DOHH2 (cell line): ENCODE results near the gene CBLL1.

Experiments
- H3F3A ChIP-seq: fragments of 200-600 bp; sonication (generic), shearing (Covaris generic); 2 replicates; pipeline ENCODE4 v1.6.0; 2016; ENCODE audit warnings: antibody characterized with exemption, mild to moderate bottlenecking; ENCODE audit not compliant: control insufficient read depth, insufficient read depth
- H3K27ac ChIP-seq: fragments of 200-600 bp; sonication (generic); 2 replicates; pipeline ENCODE4 v1.5.1; 2014; ENCODE audit warnings: low read depth, mild to moderate bottlenecking, low read length, moderate library complexity
- H3K27me3 ChIP-seq: fragments of 200-600 bp; sonication (generic); 2 replicates; pipeline ENCODE4 v1.6.1; 2014; ENCODE audit warnings: mild to moderate bottlenecking, low read length, mixed read lengths; ENCODE audit not compliant: control insufficient read depth
- H3K36me3 ChIP-seq: fragments of 200-600 bp; sonication (generic); 2 replicates; pipeline ENCODE4 v1.6.1; 2014; ENCODE audit warnings: mild to moderate bottlenecking, low read length, moderate library complexity, mixed read lengths; ENCODE audit not compliant: control insufficient read depth
- H3K4me1 ChIP-seq: fragments of 200-600 bp; sonication (generic); 2 replicates; pipeline ENCODE4 v1.6.1; 2014; ENCODE audit warnings: mild to moderate bottlenecking, low read length, mixed read lengths; ENCODE audit not compliant: control insufficient read depth
- H3K4me2 ChIP-seq: fragments of 200-600 bp; sonication (generic); 2 replicates; pipeline ENCODE4 v1.6.0; 2014; ENCODE audit warnings: mild to moderate bottlenecking, low read length, moderate library complexity
- H3K4me3 ChIP-seq: fragments of 200-600 bp; sonication (generic); 2 replicates; pipeline ENCODE4 v1.5.1; 2014; ENCODE audit warnings: mild to moderate bottlenecking, low read length, mixed read lengths
- H3K79me2 ChIP-seq: fragments of 200-600 bp; sonication (generic); 2 replicates; pipeline ENCODE4 v1.6.1; 2014; ENCODE audit warnings: mild to moderate bottlenecking, low read length, mixed read lengths; ENCODE audit not compliant: control insufficient read depth
- H3K9me2 ChIP-seq: fragments of 200-600 bp; sonication (generic); replicated peaks from 2 replicates; pipeline ENCODE4 v1.6.1; 2014; ENCODE audit warnings: mild to moderate bottlenecking, low read length, mixed read lengths; ENCODE audit not compliant: control insufficient read depth
- H3K9me3 ChIP-seq: fragments of 200-600 bp; sonication (generic); 2 replicates; pipeline ENCODE4 v1.6.1; 2014; ENCODE audit warnings: antibody characterized with exemption, low read length, mixed read lengths; ENCODE audit not compliant: control insufficient read depth, insufficient read depth
- H4K20me1 ChIP-seq: fragments of 200-600 bp; sonication (generic); 2 replicates; pipeline ENCODE4 v1.6.0; 2014; ENCODE audit warnings: low read depth, mild to moderate bottlenecking, antibody characterized with exemption, low read length, moderate library complexity; ENCODE audit not compliant: control insufficient read depth, insufficient read depth
- CTCF ChIP-seq: fragments of 200-600 bp; sonication (generic); IDR thresholded peaks from one replicate; pipeline ENCODE4 v1.5.1; 2014; ENCODE audit warnings: antibody characterized with exemption, mild to moderate bottlenecking, low read depth, low read length; ENCODE audit not compliant: poor library complexity, severe bottlenecking
- EZH2phosphoT487 ChIP-seq: fragments of 200-600 bp; sonication (generic); IDR thresholded peaks from 2 replicates; pipeline ENCODE4 v1.6.1; 2017; ENCODE audit warnings: borderline replicate concordance, mild to moderate bottlenecking, antibody characterized with exemption, low read length, moderate library complexity, mixed read lengths

CBLL1 gene

GRCh38 chr7:107768263-107768662 is 24.3 kb downstream of the CBLL1 start:
- no peak overlapping the region for H3K4me3 ChIP-seq
- H3K4me1 ChIP-seq, result no peaks in the 10 kb centered on the region
- peaks cover 9% of the 10 kb centered on the region; the same call in 1 of the 2 replicates for H3F3A ChIP-seq
- H3K79me2 ChIP-seq, result no peaks in the 10 kb centered on the region
- no peak overlapping the region for H3K27ac ChIP-seq
- no peaks in the 10 kb centered on the region for H3K36me3 ChIP-seq
- H3K9me3 ChIP-seq, result no peaks in the 10 kb centered on the region
- no peaks in the 10 kb centered on the region for H4K20me1 ChIP-seq
- TF ChIP-seq CTCF, result no peak
- TF ChIP-seq EZH2phosphoT487, result no peak
- no peak overlapping the region for H3K4me2 ChIP-seq
- no peaks in the 10 kb centered on the region for H3K9me2 ChIP-seq
- H3K27me3 ChIP-seq, result peaks cover 16% of the 10 kb centered on the region

- no peaks in the 10 kb centered on the region for H3K79me2 ChIP-seq
Measured at GRCh38 chr7:107773027-107773426, 29.1 kb downstream of the CBLL1 start.

GRCh38 chr7:107777702-107778101 is 33.8 kb downstream of the CBLL1 start:
- H4K20me1 ChIP-seq, result no peaks in the 10 kb centered on the region

More at GRCh38 chr7:107773027-107773426, 29.1 kb downstream of the CBLL1 start:
- Histone ChIP-seq H3K9me2 (no peaks in the 10 kb centered on the region), H3K27ac (no peak overlapping the region), H4K20me1 (no peaks in the 10 kb centered on the region), H3K27me3 (peaks cover 21% of the 10 kb centered on the region), H3K4me1 (no peaks in the 10 kb centered on the region), H3K4me3 (no peak overlapping the region), H3F3A (no peaks in the 10 kb centered on the region), H3K36me3 (no peaks in the 10 kb centered on the region), H3K9me3 (no peaks in the 10 kb centered on the region), H3K4me2 (no peak overlapping the region)
- no peak for TF ChIP-seq CTCF
- TF ChIP-seq EZH2phosphoT487, result no peak

More at GRCh38 chr7:107777702-107778101, 33.8 kb downstream of the CBLL1 start:
- Histone ChIP-seq H3K4me2 (no peak overlapping the region), H3F3A (no peaks in the 10 kb centered on the region), H3K9me3 (no peaks in the 10 kb centered on the region), H3K9me2 (no peaks in the 10 kb centered on the region), H3K4me3 (no peak overlapping the region), H3K27me3 (peaks cover 18% of the 10 kb centered on the region), H3K4me1 (no peaks in the 10 kb centered on the region), H3K36me3 (no peaks in the 10 kb centered on the region), H3K79me2 (no peaks in the 10 kb centered on the region), H3K27ac (no peak overlapping the region)
- TF ChIP-seq CTCF (no peak), EZH2phosphoT487 (no peak)
